ENCODE results near the gene NIPAL3. TPM values are rescaled to one million over a fixed set of nuclear protein-coding genes. Genes with fewer than 3 reads are reported as not detected.

The NIPAL3 gene
- total RNA-seq, 1 donor from 2014 or later, result 45.0 TPM

- no peak for TF ChIP-seq CTCF (IDR thresholded peaks at IDR 0.05; ENCODE audit: insufficient read depth, low read length, poor library complexity, severe bottlenecking)
- DNase-seq (ENCODE audit: low read depth), result no peak
Measured at GRCh38 chr1:24373710-24374109, 41.9 kb upstream of the NIPAL3 start.

GRCh38 chr1:24374891-24375786 is 40.5 kb upstream of the NIPAL3 start:
- DNase-seq (ENCODE audit: low read depth), result no peak
- no peak for TF ChIP-seq CTCF (IDR thresholded peaks at IDR 0.05; ENCODE audit: insufficient read depth, low read length, poor library complexity, severe bottlenecking)
- H3K4me3 ChIP-seq (ENCODE audit: low read depth, low read length), result no peak overlapping the region
- H3K27me3 ChIP-seq (ENCODE audit: control insufficient read depth, insufficient read depth, low read length), result no peaks in the 10 kb centered on the region
- H3K36me3 ChIP-seq (ENCODE audit: control insufficient read depth, insufficient read depth, low read length), result no peaks in the 10 kb centered on the region

More at GRCh38 chr1:24373710-24374109, 41.9 kb upstream of the NIPAL3 start:
- H3K4me3 ChIP-seq (ENCODE audit: low read depth, low read length), result no peak overlapping the region
- H3K36me3 ChIP-seq (ENCODE audit: control insufficient read depth, insufficient read depth, low read length), result no peaks in the 10 kb centered on the region
- no peaks in the 10 kb centered on the region for H3K27me3 ChIP-seq (ENCODE audit: control insufficient read depth, insufficient read depth, low read length)

- peaks cover 1% of the 10 kb centered on the region for H3K36me3 ChIP-seq (ENCODE audit: control insufficient read depth, insufficient read depth, low read length)
- H3K4me3 ChIP-seq (ENCODE audit: low read depth, low read length), result no peak overlapping the region
- TF ChIP-seq CTCF (IDR thresholded peaks at IDR 0.05; ENCODE audit: insufficient read depth, low read length, poor library complexity, severe bottlenecking), result no peak
- no peak for DNase-seq (ENCODE audit: low read depth)
- no peaks in the 10 kb centered on the region for H3K27me3 ChIP-seq (ENCODE audit: control insufficient read depth, insufficient read depth, low read length)
Measured at GRCh38 chr1:24379733-24380315, 35.8 kb upstream of the NIPAL3 start.

- Histone ChIP-seq H3K4me3 (ENCODE audit: low read depth, low read length) (no peak overlapping the region), H3K36me3 (ENCODE audit: control insufficient read depth, insufficient read depth, low read length) (peaks cover 1% of the 10 kb centered on the region)
Measured at GRCh38 chr1:24380508-24380907, 35.1 kb upstream of the NIPAL3 start.

GRCh38 chr1:24381256-24381655 is 34.3 kb upstream of the NIPAL3 start:
- Histone ChIP-seq H3K36me3 (ENCODE audit: control insufficient read depth, insufficient read depth, low read length) (peaks cover 1% of the 10 kb centered on the region), H3K27me3 (ENCODE audit: control insufficient read depth, insufficient read depth, low read length) (no peaks in the 10 kb centered on the region), H3K4me3 (ENCODE audit: low read depth, low read length) (no peak overlapping the region)
- TF ChIP-seq CTCF (IDR thresholded peaks at IDR 0.05; ENCODE audit: insufficient read depth, low read length, poor library complexity, severe bottlenecking), result no peak
- DNase-seq (ENCODE audit: low read depth), result no peak

More at GRCh38 chr1:24380508-24380907, 35.1 kb upstream of the NIPAL3 start:
- TF ChIP-seq CTCF (IDR thresholded peaks at IDR 0.05; ENCODE audit: insufficient read depth, low read length, poor library complexity, severe bottlenecking), result no peak
- no peaks in the 10 kb centered on the region for H3K27me3 ChIP-seq (ENCODE audit: control insufficient read depth, insufficient read depth, low read length)
- no peak for DNase-seq (ENCODE audit: low read depth)
